ENCODE measurements around the gene DYNC2H1. TPM values are rescaled to one million over a fixed set of nuclear protein-coding genes. Genes with fewer than 3 reads are reported as not detected.
A peak's percentile ranks its signal among the peaks of the same experiment; 100 is the strongest.

Gene DYNC2H1
- total RNA-seq, 2 experiments from 2014 or later: 2.8 to 3.2 TPM

- no peaks in the 10 kb centered on the region for H3K9me3 Mint-ChIP-seq
- no peak overlapping the region for H3K4me3 Mint-ChIP-seq
- H3K27me3 ChIP-seq (ENCODE audit: control insufficient read depth in 1 of 2, insufficient read depth in 2 of 2, low read length in 2 of 2): no peaks in the 10 kb centered on the region
- no peaks in the 10 kb centered on the region for H3K9me3 ChIP-seq (ENCODE audit: control insufficient read depth in 1 of 2, insufficient read depth in 1 of 2, low read length in 2 of 2)
- H3K27me3 Mint-ChIP-seq: no peaks in the 10 kb centered on the region
- H3K4me1 Mint-ChIP-seq (ENCODE audit: low read depth): no peaks in the 10 kb centered on the region
- no peaks in the 10 kb centered on the region for H3K4me1 ChIP-seq (ENCODE audit: insufficient read depth, low read length)
- H3K36me3 Mint-ChIP-seq (ENCODE audit: low read depth): no peaks in the 10 kb centered on the region
- TF ChIP-seq, protein P1, sequence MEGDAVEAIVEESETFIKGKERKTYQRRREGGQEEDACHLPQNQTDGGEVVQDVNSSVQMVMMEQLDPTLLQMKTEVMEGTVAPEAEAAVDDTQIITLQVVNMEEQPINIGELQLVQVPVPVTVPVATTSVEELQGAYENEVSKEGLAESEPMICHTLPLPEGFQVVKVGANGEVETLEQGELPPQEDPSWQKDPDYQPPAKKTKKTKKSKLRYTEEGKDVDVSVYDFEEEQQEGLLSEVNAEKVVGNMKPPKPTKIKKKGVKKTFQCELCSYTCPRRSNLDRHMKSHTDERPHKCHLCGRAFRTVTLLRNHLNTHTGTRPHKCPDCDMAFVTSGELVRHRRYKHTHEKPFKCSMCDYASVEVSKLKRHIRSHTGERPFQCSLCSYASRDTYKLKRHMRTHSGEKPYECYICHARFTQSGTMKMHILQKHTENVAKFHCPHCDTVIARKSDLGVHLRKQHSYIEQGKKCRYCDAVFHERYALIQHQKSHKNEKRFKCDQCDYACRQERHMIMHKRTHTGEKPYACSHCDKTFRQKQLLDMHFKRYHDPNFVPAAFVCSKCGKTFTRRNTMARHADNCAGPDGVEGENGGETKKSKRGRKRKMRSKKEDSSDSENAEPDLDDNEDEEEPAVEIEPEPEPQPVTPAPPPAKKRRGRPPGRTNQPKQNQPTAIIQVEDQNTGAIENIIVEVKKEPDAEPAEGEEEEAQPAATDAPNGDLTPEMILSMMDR (IDR thresholded peaks at IDR 0.05): no peak
- DNase-seq (no peak), ATAC-seq (ENCODE audit: poor library complexity) (no peak)
- H3K36me3 ChIP-seq (ENCODE audit: insufficient read depth, low read length): no peaks in the 10 kb centered on the region
- ChIA-PET CTCF (no interaction called here), POLR2A (no interaction called here)
- no peak overlapping the region for H3K27ac ChIP-seq (ENCODE audit: low read depth in 1 of 2, low read length in 2 of 2)
- intact Hi-C loops (cut with DNase I, micrococcal nuclease): no loop called here
- H3K27ac Mint-ChIP-seq: no peak overlapping the region
- H3K4me3 ChIP-seq (ENCODE audit: low read length): no peak overlapping the region
Observed at GRCh38 chr11:103170865-103171264, 61.6 kb downstream of the DYNC2H1 start.

GRCh38 chr11:103175461-103176129 is 66.4 kb downstream of the DYNC2H1 start:
- Mint-ChIP-seq H3K9me3 (no peaks in the 10 kb centered on the region), H3K4me3 (no peak overlapping the region), H3K27ac (no peak overlapping the region), H3K27me3 (no peaks in the 10 kb centered on the region), H3K36me3 (ENCODE audit: low read depth) (no peaks in the 10 kb centered on the region), H3K4me1 (ENCODE audit: low read depth) (no peaks in the 10 kb centered on the region)
- Histone ChIP-seq H3K27ac (ENCODE audit: low read depth in 1 of 2, low read length in 2 of 2) (no peak overlapping the region), H3K4me1 (ENCODE audit: insufficient read depth, low read length) (no peaks in the 10 kb centered on the region), H3K36me3 (ENCODE audit: insufficient read depth, low read length) (no peaks in the 10 kb centered on the region), H3K4me3 (ENCODE audit: low read length) (no peak overlapping the region), H3K27me3 (ENCODE audit: control insufficient read depth in 1 of 2, insufficient read depth in 2 of 2, low read length in 2 of 2) (no peaks in the 10 kb centered on the region), H3K9me3 (ENCODE audit: control insufficient read depth in 1 of 2, insufficient read depth in 1 of 2, low read length in 2 of 2) (no peaks in the 10 kb centered on the region)
- ChIA-PET POLR2A (no interaction called here), CTCF (no interaction called here)
- TF ChIP-seq, protein P1 (IDR thresholded peaks at IDR 0.05): no peak
- ATAC-seq (ENCODE audit: poor library complexity) (no peak), DNase-seq (no peak)
- intact Hi-C loops (cut with DNase I, micrococcal nuclease): no loop called here

DNA sequence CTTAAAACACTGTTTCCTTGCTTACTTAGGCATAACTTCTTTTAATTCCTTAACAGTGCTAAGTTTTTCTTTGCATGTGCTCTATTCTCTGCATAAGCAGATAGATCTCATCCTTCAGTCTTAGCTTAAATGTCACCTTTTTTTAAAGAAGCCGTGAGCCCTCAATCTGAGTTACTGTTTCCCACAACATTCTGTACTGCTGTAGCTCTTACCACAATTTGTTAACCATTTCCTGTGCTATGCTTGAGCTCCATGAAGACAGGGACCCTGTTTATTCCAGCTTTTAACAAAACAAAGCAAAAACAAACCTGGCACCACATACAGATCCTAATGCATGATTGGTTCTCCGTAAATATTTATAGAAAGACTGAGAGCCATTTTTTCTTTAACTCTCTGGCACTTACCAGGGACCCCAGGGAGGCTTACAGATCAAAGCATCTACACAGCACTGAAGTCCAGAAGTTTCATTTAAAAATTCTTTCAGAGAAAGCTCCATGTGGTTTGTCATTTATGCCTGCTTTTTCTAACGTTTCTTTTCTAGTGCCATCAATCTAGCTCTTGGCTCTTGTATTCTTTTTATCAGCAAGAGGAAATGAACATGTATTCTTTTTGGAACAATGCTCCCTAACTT is 74.9 kb downstream of the DYNC2H1 start:
- no peak overlapping the region for H3K27ac ChIP-seq (ENCODE audit: low read depth in 1 of 2, low read length in 2 of 2)
- peak in 1 of 14 experiments; percentile 6 for DNase-seq
- intact Hi-C loops (cut with DNase I, micrococcal nuclease): no loop called here
- no peaks in the 10 kb centered on the region for H3K36me3 Mint-ChIP-seq (ENCODE audit: low read depth)
- H3K4me3 Mint-ChIP-seq: no peak overlapping the region
- no peaks in the 10 kb centered on the region for H3K27me3 Mint-ChIP-seq
- no peaks in the 10 kb centered on the region for H3K27me3 ChIP-seq (ENCODE audit: control insufficient read depth in 1 of 2, insufficient read depth in 2 of 2, low read length in 2 of 2)
- no peak for ATAC-seq (ENCODE audit: poor library complexity)
- POLR2A ChIA-PET: no interaction called here
- H3K4me1 ChIP-seq (ENCODE audit: insufficient read depth, low read length): no peaks in the 10 kb centered on the region
- no peak overlapping the region for H3K4me3 ChIP-seq (ENCODE audit: low read length)
- H3K4me1 Mint-ChIP-seq (ENCODE audit: low read depth): peaks cover 11% of the 10 kb centered on the region
- H3K27ac Mint-ChIP-seq: no peak overlapping the region
- TF ChIP-seq, protein P1 (IDR thresholded peaks at IDR 0.05): no peak
- H3K36me3 ChIP-seq (ENCODE audit: insufficient read depth, low read length): no peaks in the 10 kb centered on the region
- H3K9me3 ChIP-seq (ENCODE audit: control insufficient read depth in 1 of 2, insufficient read depth in 1 of 2, low read length in 2 of 2): no peaks in the 10 kb centered on the region
- CTCF ChIA-PET: no interaction called here
- no peaks in the 10 kb centered on the region for H3K9me3 Mint-ChIP-seq

All from CD4-positive, alpha-beta T cell (primary cell).